Neuronal stem cell (in vitro differentiated cells): ENCODE measurements around the gene SH3TC2.

Experiments used
- DNase-seq: peaks from one replicate; pipeline ENCODE4 v3.0.0-alpha.2; 2013; ENCODE audit warnings: low spot score
- H2AFZ ChIP-seq: one replicate; pipeline ENCODE4 v1.6.1; 2013; ENCODE audit warnings: mild to moderate bottlenecking, low read length, inconsistent platforms
- H2AK5ac ChIP-seq: 2 replicates; pipeline ENCODE4 v1.6.1; 2013; ENCODE audit warnings: low read depth, mild to moderate bottlenecking, inconsistent platforms, low read length, moderate library complexity, mixed read lengths
- H2BK120ac ChIP-seq: 2 replicates; pipeline ENCODE4 v1.6.1; 2013; ENCODE audit warnings: low read depth, mild to moderate bottlenecking, inconsistent platforms, low read length, moderate library complexity, mixed read lengths
- H2BK12ac ChIP-seq: one replicate; pipeline ENCODE4 v1.6.1; 2013; ENCODE audit warnings: low read length, inconsistent platforms
- H2BK15ac ChIP-seq: 2 replicates; pipeline ENCODE4 v1.6.1; 2013; ENCODE audit warnings: mild to moderate bottlenecking, low read length, inconsistent platforms, mixed read lengths
- H2BK5ac ChIP-seq: one replicate; pipeline ENCODE4 v1.6.1; 2013; ENCODE audit warnings: inconsistent platforms, mild to moderate bottlenecking, low read length, moderate library complexity
- H3K14ac ChIP-seq: one replicate; pipeline ENCODE4 v1.6.1; 2013; ENCODE audit warnings: low read length, inconsistent platforms
- H3K18ac ChIP-seq: 2 replicates; pipeline ENCODE4 v1.6.1; 2013; ENCODE audit warnings: low read length, inconsistent platforms
- H3K23ac ChIP-seq: 2 replicates; pipeline ENCODE4 v1.6.1; 2013; ENCODE audit warnings: low read depth, mild to moderate bottlenecking, mixed read lengths, low read length, inconsistent platforms; ENCODE audit not compliant: poor library complexity
- H3K27ac ChIP-seq: replicated peaks from 3 replicates; pipeline ENCODE4 v1.5.1; 2013; ENCODE audit warnings: low read length, inconsistent platforms
- H3K27me3 ChIP-seq, 3 experiments: 2 replicates each; pipeline ENCODE4 v1.6.1; 2013; ENCODE audit warnings: low read length in 3 of 3, mild to moderate bottlenecking in 2 of 3, inconsistent platforms in 1 of 3, low read depth in 1 of 3, mixed read lengths in 1 of 3, moderate library complexity in 1 of 3; ENCODE audit not compliant: control insufficient read depth in 3 of 3, insufficient read depth in 3 of 3
- H3K36me3 ChIP-seq, 2 donors: replicated peaks in 1 of 2; 2 replicates each; pipeline ENCODE4 v1.6.1; 2013; ENCODE audit warnings: low read length in 2 of 2; ENCODE audit not compliant: control insufficient read depth in 2 of 2, insufficient read depth in 2 of 2
- H3K4ac ChIP-seq: 2 replicates; pipeline ENCODE4 v1.6.1; 2013; ENCODE audit warnings: inconsistent platforms, mild to moderate bottlenecking, low read length, moderate library complexity
- H3K4me1 ChIP-seq, 2 donors: 1 replicate in 1 of 2; 2 replicates in 1 of 2; pipeline ENCODE4 v1.6.1; 2013; ENCODE audit warnings: low read length in 2 of 2, low read depth in 1 of 2; ENCODE audit not compliant: control insufficient read depth in 2 of 2, insufficient read depth in 1 of 2
- H3K4me2 ChIP-seq: one replicate; pipeline ENCODE4 v1.6.1; 2013; ENCODE audit warnings: mild to moderate bottlenecking, low read length, inconsistent platforms; ENCODE audit not compliant: insufficient read depth, poor library complexity, severe bottlenecking
- H3K4me3 ChIP-seq, 2 donors: 2 replicates each; pipeline ENCODE4 v1.5.1; 2013; ENCODE audit warnings: low read length in 2 of 2, mild to moderate bottlenecking in 2 of 2, inconsistent platforms in 1 of 2, moderate library complexity in 1 of 2
- H3K79me1 ChIP-seq: one replicate; pipeline ENCODE4 v1.6.1; 2013; ENCODE audit warnings: low read depth, mild to moderate bottlenecking, inconsistent platforms, low read length, moderate library complexity
- H3K9ac ChIP-seq: one replicate; pipeline ENCODE4 v1.6.1; 2013; ENCODE audit warnings: mild to moderate bottlenecking, low read depth, low read length, inconsistent platforms; ENCODE audit not compliant: poor library complexity
- H3K9me3 ChIP-seq, 2 donors: replicated peaks in 1 of 2; 2 replicates each; pipeline versions ENCODE3 to v1.6.1; 2013; ENCODE audit warnings: low read length in 2 of 2, mild to moderate bottlenecking in 2 of 2, inconsistent platforms in 1 of 2, low read depth in 1 of 2, mixed read lengths in 1 of 2, moderate library complexity in 1 of 2; ENCODE audit not compliant: control insufficient read depth in 2 of 2, insufficient read depth in 1 of 2
- H4K8ac ChIP-seq: one replicate; pipeline ENCODE4 v1.6.1; 2013; ENCODE audit warnings: low read depth, mild to moderate bottlenecking, inconsistent platforms, low read length, moderate library complexity
- H4K91ac ChIP-seq: one replicate; pipeline ENCODE4 v1.6.1; 2013; ENCODE audit warnings: low read length, low read depth, mild to moderate bottlenecking, inconsistent platforms; ENCODE audit not compliant: poor library complexity
- WGBS, 2 donors: extraction: QIAGEN DNeasy Blood & Tissue Kit; methylation state at CpG; one replicate each; pipeline ENCODE4 v1.1.7; 2013; ENCODE audit warnings: missing lambda C conversion rate in 2 of 2, mixed read lengths in 1 of 2; ENCODE audit not compliant: insufficient read length in 2 of 2, insufficient replicate concordance in 1 of 2; ENCODE audit errors: extremely low coverage in 2 of 2; 5-methylcytosine and 5-hydroxymethylcytosine counted together

SH3TC2 gene

DNA sequence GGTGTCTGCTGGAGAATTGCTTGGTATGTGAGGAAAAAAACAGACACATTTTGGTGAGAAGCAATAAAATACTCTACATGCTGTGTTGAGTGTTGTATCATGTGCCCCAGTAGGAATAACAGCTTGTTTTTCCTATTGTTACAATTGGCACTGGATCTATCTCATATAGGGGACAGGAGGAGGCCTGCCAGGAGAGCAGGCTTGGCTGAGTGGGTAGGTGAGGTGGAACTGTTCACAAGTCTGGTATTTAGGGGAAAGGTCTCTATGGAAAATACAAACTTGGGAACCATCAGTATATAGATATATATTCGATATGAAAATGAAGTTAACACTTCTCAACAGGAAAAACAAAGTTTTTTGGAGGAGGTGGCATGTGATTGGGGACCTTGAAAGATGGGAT is 9.5 kb upstream of the SH3TC2 start:
- Histone ChIP-seq H2BK12ac (no peak overlapping the region), H3K4ac (no peak overlapping the region), H3K9ac (no peak overlapping the region), H3K27ac (no peak overlapping the region), H4K91ac (no peak overlapping the region), H2AK5ac (no peak overlapping the region), H2BK15ac (no peak overlapping the region), H4K8ac (no peak overlapping the region), H3K23ac (no peak overlapping the region), H3K79me1 (no peaks in the 10 kb centered on the region), H2AFZ (no peak overlapping the region), H3K36me3 (no peaks in the 10 kb centered on the region), H3K4me3 (no peak overlapping the region), H2BK5ac (no peak overlapping the region), H3K4me2 (no peak overlapping the region), H3K9me3 (peaks cover 0 to 3% of the 10 kb centered on the region in 2 donors), H2BK120ac (no peak overlapping the region), H3K14ac (no peak overlapping the region), H3K27me3 (no peaks in the 10 kb centered on the region), H3K18ac (no peak overlapping the region), H3K4me1 (peaks cover 0 to 2% of the 10 kb centered on the region in 2 donors)
- no peak for DNase-seq
- no CpG with 5 or more reads among the region's 1 CpG for WGBS, 2 donors

GRCh38 chr5:149071756-149072155 is 8.9 kb upstream of the SH3TC2 start:
- Histone ChIP-seq H2AFZ (no peak overlapping the region), H2BK12ac (no peak overlapping the region), H3K4me2 (no peak overlapping the region), H3K9me3 (peaks cover 0 to 3% of the 10 kb centered on the region in 2 donors), H3K27ac (no peak overlapping the region), H3K79me1 (no peaks in the 10 kb centered on the region), H3K4ac (no peak overlapping the region), H3K23ac (no peak overlapping the region), H4K8ac (no peak overlapping the region), H3K9ac (no peak overlapping the region), H2BK120ac (no peak overlapping the region), H3K14ac (no peak overlapping the region), H3K4me3 (no peak overlapping the region), H4K91ac (no peak overlapping the region), H3K4me1 (peaks cover 0 to 2% of the 10 kb centered on the region in 2 donors), H2BK5ac (no peak overlapping the region), H3K27me3 (no peaks in the 10 kb centered on the region), H3K36me3 (no peaks in the 10 kb centered on the region), H3K18ac (no peak overlapping the region), H2AK5ac (no peak overlapping the region), H2BK15ac (no peak overlapping the region)
- no peak for DNase-seq
- no CpG with 5 or more reads among the region's 2 CpGs for WGBS, 2 donors

- H2BK120ac ChIP-seq = no peak overlapping the region
- peaks cover 0 to 2% of the 10 kb centered on the region in 2 donors for H3K4me1 ChIP-seq
- no peaks in the 10 kb centered on the region for H3K36me3 ChIP-seq
- no peak overlapping the region for H3K4me2 ChIP-seq
- no peak overlapping the region for H3K4ac ChIP-seq
- no peak overlapping the region for H3K27ac ChIP-seq
- WGBS, 2 donors = no CpG with 5 or more reads among the region's 1 CpG
- H2AK5ac ChIP-seq = no peak overlapping the region
- H4K91ac ChIP-seq = no peak overlapping the region
- no peak overlapping the region for H2BK15ac ChIP-seq
- DNase-seq = no peak
- H3K27me3 ChIP-seq = no peaks in the 10 kb centered on the region
- H3K9ac ChIP-seq = no peak overlapping the region
- peaks cover 0 to 3% of the 10 kb centered on the region in 2 donors for H3K9me3 ChIP-seq
- no peaks in the 10 kb centered on the region for H3K79me1 ChIP-seq
- no peak overlapping the region for H2BK5ac ChIP-seq
- H3K23ac ChIP-seq = no peak overlapping the region
- no peak overlapping the region for H4K8ac ChIP-seq
- H3K18ac ChIP-seq = no peak overlapping the region
- H2BK12ac ChIP-seq = no peak overlapping the region
- H3K4me3 ChIP-seq = no peak overlapping the region
- H3K14ac ChIP-seq = no peak overlapping the region
- H2AFZ ChIP-seq = no peak overlapping the region
Observed at GRCh38 chr5:149071216-149071615, 8.4 kb upstream of the SH3TC2 start.

GRCh38 chr5:149069711-149070110 is 6.8 kb upstream of the SH3TC2 start:
- Histone ChIP-seq H3K79me1 (no peaks in the 10 kb centered on the region), H3K23ac (no peak overlapping the region), H2BK15ac (no peak overlapping the region), H2AFZ (no peak overlapping the region), H2BK12ac (no peak overlapping the region), H3K14ac (no peak overlapping the region), H3K36me3 (no peaks in the 10 kb centered on the region), H3K4ac (no peak overlapping the region), H3K18ac (no peak overlapping the region), H3K4me1 (peaks cover 0 to 2% of the 10 kb centered on the region in 2 donors), H3K9ac (no peak overlapping the region), H3K4me2 (no peak overlapping the region), H4K8ac (no peak overlapping the region), H2AK5ac (no peak overlapping the region), H3K27ac (no peak overlapping the region), H3K27me3 (no peaks in the 10 kb centered on the region), H2BK5ac (no peak overlapping the region), H2BK120ac (no peak overlapping the region), H4K91ac (no peak overlapping the region), H3K9me3 (no peaks in the 10 kb centered on the region), H3K4me3 (no peak overlapping the region)
- DNase-seq = no peak
- no CpG with 5 or more reads among the region's 2 CpGs for WGBS, 2 donors
